KMS-11 (cell line): ENCODE results near the gene HSD11B2.

Experiments
- H2AFZ ChIP-seq: fragments of 200-600 bp; sonication (generic); 2 replicates; pipeline ENCODE4 v1.6.1; 2016; ENCODE audit warnings: antibody characterized with exemption, mixed run types, low read depth
- H3K27ac ChIP-seq: fragments of 200-600 bp; sonication (generic); 2 replicates; pipeline ENCODE4 v1.6.1; 2016; ENCODE audit warnings: mild to moderate bottlenecking, mixed run types
- H3K27me3 ChIP-seq: fragments of 200-600 bp; sonication (generic); 2 replicates; pipeline ENCODE4 v1.6.1; 2017; ENCODE audit warnings: mild to moderate bottlenecking, low read depth, mixed run types, moderate library complexity; ENCODE audit not compliant: insufficient read depth
- H3K36me3 ChIP-seq: fragments of 200-600 bp; sonication (generic); 2 replicates; pipeline ENCODE4 v1.6.1; 2017; ENCODE audit warnings: mild to moderate bottlenecking, mixed run types; ENCODE audit not compliant: insufficient read depth
- H3K4me1 ChIP-seq: fragments of 200-600 bp; sonication (generic); 2 replicates; pipeline ENCODE4 v1.6.1; 2016; ENCODE audit warnings: mild to moderate bottlenecking, low read depth, mixed run types; ENCODE audit not compliant: poor library complexity, severe bottlenecking
- H3K4me2 ChIP-seq: fragments of 200-600 bp; sonication (generic); 2 replicates; pipeline ENCODE4 v1.7.0; 2016; ENCODE audit warnings: mild to moderate bottlenecking, mixed run types
- H3K4me3 ChIP-seq: fragments of 200-600 bp; sonication (generic); IDR thresholded peaks from 2 replicates; pipeline ENCODE4 v1.6.1; 2017; ENCODE audit warnings: low read depth, low read length, mixed read lengths; ENCODE audit not compliant: insufficient read depth
- H3K79me2 ChIP-seq: fragments of 200-600 bp; sonication (generic); 2 replicates; pipeline ENCODE4 v1.6.1; 2016; ENCODE audit warnings: low read depth, mixed run types; ENCODE audit not compliant: insufficient read depth
- H3K9ac ChIP-seq: fragments of 200-600 bp; sonication (generic); 2 replicates; pipeline ENCODE4 v1.6.1; 2016; ENCODE audit warnings: mild to moderate bottlenecking, mixed run types
- H4K20me1 ChIP-seq: fragments of 200-600 bp; sonication (generic); 2 replicates; pipeline ENCODE4 v1.6.1; 2016; ENCODE audit warnings: mild to moderate bottlenecking, mixed run types; ENCODE audit not compliant: insufficient read depth
- CTCF ChIP-seq: fragments of 200-600 bp; sonication (generic); conservative IDR thresholded peaks from 2 replicates; pipeline ENCODE4 v1.6.1; 2017; ENCODE audit warnings: low read depth, mild to moderate bottlenecking, antibody characterized with exemption, low read length, moderate library complexity, mixed read lengths

Gene HSD11B2

GRCh38 chr16:67399218-67399733 is 31.6 kb upstream of the HSD11B2 start:
- TF ChIP-seq CTCF = no peak
- Histone ChIP-seq H4K20me1 (no peaks in the 10 kb centered on the region), H3K79me2 (no peaks in the 10 kb centered on the region), H2AFZ (no peak overlapping the region), H3K4me1 (peaks cover 18% of the 10 kb centered on the region), H3K9ac (no peak overlapping the region), H3K27ac (no peak overlapping the region), H3K36me3 (no peaks in the 10 kb centered on the region), H3K4me2 (no peak overlapping the region), H3K4me3 (no peak overlapping the region), H3K27me3 (no peaks in the 10 kb centered on the region)

GRCh38 chr16:67399749-67400704 is 30.9 kb upstream of the HSD11B2 start:
- Histone ChIP-seq H4K20me1 (no peaks in the 10 kb centered on the region), H3K4me3 (no peak overlapping the region), H3K4me2 (no peak overlapping the region), H3K27me3 (no peaks in the 10 kb centered on the region), H2AFZ (no peak overlapping the region), H3K27ac (no peak overlapping the region), H3K36me3 (no peaks in the 10 kb centered on the region), H3K9ac (no peak overlapping the region), H3K79me2 (no peaks in the 10 kb centered on the region), H3K4me1 (peaks cover 18% of the 10 kb centered on the region)
- no peak for TF ChIP-seq CTCF

GRCh38 chr16:67400901-67401300 is 30.0 kb upstream of the HSD11B2 start:
- H3K27ac ChIP-seq = no peak overlapping the region
- H3K4me3 ChIP-seq = no peak overlapping the region
- no peak overlapping the region for H3K9ac ChIP-seq
- H4K20me1 ChIP-seq = no peaks in the 10 kb centered on the region
- H3K4me2 ChIP-seq = no peak overlapping the region
- no peaks in the 10 kb centered on the region for H3K36me3 ChIP-seq
- no peak overlapping the region for H2AFZ ChIP-seq
- no peaks in the 10 kb centered on the region for H3K79me2 ChIP-seq
- no peaks in the 10 kb centered on the region for H3K27me3 ChIP-seq
- TF ChIP-seq CTCF = no peak
- peaks cover 10% of the 10 kb centered on the region for H3K4me1 ChIP-seq

- Histone ChIP-seq H3K4me2 (no peak overlapping the region), H3K27me3 (no peaks in the 10 kb centered on the region), H3K9ac (no peak overlapping the region), H2AFZ (no peak overlapping the region), H3K4me3 (no peak overlapping the region), H3K4me1 (no peaks in the 10 kb centered on the region), H3K36me3 (no peaks in the 10 kb centered on the region), H4K20me1 (no peaks in the 10 kb centered on the region), H3K27ac (no peak overlapping the region), H3K79me2 (no peaks in the 10 kb centered on the region)
- TF ChIP-seq CTCF = no peak
These were observed 26.9 kb upstream of the HSD11B2 start for GRCh38 chr16:67403976-67404555.
